ENCODE data around the gene TM4SF5. TPM values are rescaled to one million over a fixed set of nuclear protein-coding genes. Genes with fewer than 3 reads are reported as not detected.

Gene TM4SF5
- total RNA-seq, 4 donors from 2014 or later, result not detected

GRCh38 chr17:4789951-4790704 is 18.4 kb downstream of the TM4SF5 start:
- no peak for TF ChIP-seq CTCF (IDR thresholded peaks at IDR 0.05; ENCODE audit: low read depth)

- TF ChIP-seq CTCF (IDR thresholded peaks at IDR 0.05; ENCODE audit: low read depth), result no peak
Observed at GRCh38 chr17:4790705-4791088, 19.0 kb downstream of the TM4SF5 start.

GRCh38 chr17:4795168-4795567 is 23.5 kb downstream of the TM4SF5 start:
- no peak for TF ChIP-seq CTCF (IDR thresholded peaks at IDR 0.05; ENCODE audit: low read depth)

GRCh38 chr17:4796552-4796920 is 24.9 kb downstream of the TM4SF5 start:
- TF ChIP-seq CTCF (IDR thresholded peaks at IDR 0.05; ENCODE audit: low read depth), result no peak

GRCh38 chr17:4800462-4801196 is 28.9 kb downstream of the TM4SF5 start:
- TF ChIP-seq CTCF (IDR thresholded peaks at IDR 0.05; ENCODE audit: low read depth), result no peak

GRCh38 chr17:4802228-4802627 is 30.5 kb downstream of the TM4SF5 start, which contains the start of gene C17orf114:
TSS of gene C17orf114 (minus strand) at chr17:4802328.
- no peak for TF ChIP-seq CTCF (IDR thresholded peaks at IDR 0.05; ENCODE audit: low read depth)

GRCh38 chr17:4806456-4806776 is 34.7 kb downstream of the TM4SF5 start:
- no peak for TF ChIP-seq CTCF (IDR thresholded peaks at IDR 0.05; ENCODE audit: low read depth)

Measured in subcutaneous adipose tissue (tissue), 4 donors.